ENCODE data around the gene CDH13.

CDH13 gene

GRCh38 chr16:82992786-82993185 lies 366.0 kb downstream of the CDH13 start:
- H3K9me3 Mint-ChIP-seq = no peaks in the 10 kb centered on the region
- no peak for DNase-seq (ENCODE audit: low spot score in 2 of 2)
- ATAC-seq (replicated peaks; ENCODE audit: extremely low read depth, poor library complexity, severe bottlenecking) = no peak
- H3K4me3 Mint-ChIP-seq = no peak overlapping the region
- H3K4me1 Mint-ChIP-seq = no peaks in the 10 kb centered on the region
- H3K27me3 Mint-ChIP-seq = no peaks in the 10 kb centered on the region
- no peak overlapping the region for H3K27ac Mint-ChIP-seq (ENCODE audit: low read depth)
- H3K36me3 Mint-ChIP-seq (ENCODE audit: insufficient read depth) = no peaks in the 10 kb centered on the region

- ATAC-seq (replicated peaks; ENCODE audit: extremely low read depth, poor library complexity, severe bottlenecking) (no peak), DNase-seq (ENCODE audit: low spot score in 2 of 2) (no peak)
- no peak overlapping the region for H3K4me3 Mint-ChIP-seq
- no peaks in the 10 kb centered on the region for H3K27me3 Mint-ChIP-seq
- no peaks in the 10 kb centered on the region for H3K4me1 Mint-ChIP-seq
- no peaks in the 10 kb centered on the region for H3K36me3 Mint-ChIP-seq (ENCODE audit: insufficient read depth)
- no peak overlapping the region for H3K27ac Mint-ChIP-seq (ENCODE audit: low read depth)
- no peaks in the 10 kb centered on the region for H3K9me3 Mint-ChIP-seq
Observed at GRCh38 chr16:82993415-82993814, 366.6 kb downstream of the CDH13 start.

GRCh38 chr16:82993926-82994325 lies 367.2 kb downstream of the CDH13 start:
- no peak for DNase-seq (ENCODE audit: low spot score in 2 of 2)
- no peaks in the 10 kb centered on the region for H3K4me1 Mint-ChIP-seq
- no peak for ATAC-seq (replicated peaks; ENCODE audit: extremely low read depth, poor library complexity, severe bottlenecking)

DNA sequence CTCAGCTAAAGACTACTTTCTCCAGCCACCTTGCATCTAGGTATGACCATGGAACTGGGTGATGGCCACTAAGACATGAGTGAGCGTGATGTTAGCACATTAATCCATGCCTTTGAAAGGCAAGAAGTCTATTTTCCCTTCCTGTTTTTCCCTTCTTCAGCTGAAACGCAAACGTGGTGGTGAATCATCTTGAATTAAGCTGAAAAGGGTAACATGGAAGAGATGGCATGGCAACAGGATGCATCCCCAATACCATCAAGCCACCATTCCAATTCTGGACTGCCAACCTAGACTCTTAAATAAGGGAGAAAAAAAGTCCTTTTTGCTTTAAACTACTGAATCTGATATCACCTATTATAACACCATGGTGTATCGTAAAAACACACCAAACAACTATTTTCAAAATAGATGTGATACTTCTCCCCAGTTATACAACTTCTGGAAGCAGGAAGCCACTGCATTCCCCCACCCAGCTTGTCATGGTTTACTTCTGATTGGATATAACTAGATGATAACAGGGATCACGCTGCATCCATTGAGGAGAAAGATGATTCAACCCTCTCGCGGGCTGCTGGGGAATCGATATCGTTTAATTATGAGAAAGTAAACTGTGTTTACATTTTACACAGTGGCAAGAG lies 368.6 kb downstream of the CDH13 start:
- Mint-ChIP-seq H3K4me1 (no peaks in the 10 kb centered on the region), H3K9me3 (no peaks in the 10 kb centered on the region), H3K36me3 (ENCODE audit: insufficient read depth) (no peaks in the 10 kb centered on the region), H3K27me3 (no peaks in the 10 kb centered on the region), H3K27ac (ENCODE audit: low read depth) (no peak overlapping the region), H3K4me3 (no peak overlapping the region)
- DNase-seq (ENCODE audit: low spot score in 2 of 2) = no peak
- ATAC-seq (replicated peaks; ENCODE audit: extremely low read depth, poor library complexity, severe bottlenecking) = no peak

More at GRCh38 chr16:82993926-82994325, 367.2 kb downstream of the CDH13 start:
- Mint-ChIP-seq H3K27ac (ENCODE audit: low read depth) (no peak overlapping the region), H3K27me3 (no peaks in the 10 kb centered on the region), H3K36me3 (ENCODE audit: insufficient read depth) (no peaks in the 10 kb centered on the region), H3K9me3 (no peaks in the 10 kb centered on the region), H3K4me3 (no peak overlapping the region)

GRCh38 chr16:82995924-82996441 lies 369.2 kb downstream of the CDH13 start:
- peaks cover 2% of the 10 kb centered on the region for H3K27me3 Mint-ChIP-seq
- no peaks in the 10 kb centered on the region for H3K9me3 Mint-ChIP-seq
- DNase-seq (ENCODE audit: low spot score in 2 of 2) (no peak), ATAC-seq (replicated peaks; ENCODE audit: extremely low read depth, poor library complexity, severe bottlenecking) (peak; percentile 40)
- H3K4me3 Mint-ChIP-seq = no peak overlapping the region
- no peak overlapping the region for H3K27ac Mint-ChIP-seq (ENCODE audit: low read depth)
- H3K36me3 Mint-ChIP-seq (ENCODE audit: insufficient read depth) = no peaks in the 10 kb centered on the region
- no peaks in the 10 kb centered on the region for H3K4me1 Mint-ChIP-seq

GRCh38 chr16:82996814-82997213 lies 370.0 kb downstream of the CDH13 start:
- DNase-seq (ENCODE audit: low spot score in 2 of 2) (no peak), ATAC-seq (replicated peaks; ENCODE audit: extremely low read depth, poor library complexity, severe bottlenecking) (no peak)
- H3K27me3 Mint-ChIP-seq = peaks cover 11% of the 10 kb centered on the region
- H3K4me3 Mint-ChIP-seq = no peak overlapping the region
- H3K36me3 Mint-ChIP-seq (ENCODE audit: insufficient read depth) = no peaks in the 10 kb centered on the region
- no peaks in the 10 kb centered on the region for H3K4me1 Mint-ChIP-seq
- no peaks in the 10 kb centered on the region for H3K9me3 Mint-ChIP-seq
- no peak overlapping the region for H3K27ac Mint-ChIP-seq (ENCODE audit: low read depth)

DNA sequence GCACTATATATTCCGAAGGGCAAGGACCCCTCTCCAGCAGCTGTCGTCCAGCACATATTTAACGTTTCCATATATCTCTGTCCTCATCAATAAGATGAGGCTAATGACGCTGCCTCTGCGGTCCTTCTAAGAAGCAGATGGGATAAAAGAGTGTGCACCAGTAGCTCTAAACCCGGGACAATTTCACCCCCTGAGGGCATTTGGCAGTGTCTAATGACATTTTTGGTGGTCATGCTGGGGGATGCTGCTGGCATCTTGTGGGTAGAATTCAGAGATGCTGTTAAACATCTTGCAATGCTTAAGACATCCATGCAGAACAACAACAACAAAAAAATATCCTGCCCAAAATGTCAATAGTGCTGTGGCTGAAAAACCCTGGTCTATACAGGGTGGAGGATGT lies 372.9 kb downstream of the CDH13 start:
- no peak for ATAC-seq (replicated peaks; ENCODE audit: extremely low read depth, poor library complexity, severe bottlenecking)
- Mint-ChIP-seq H3K9me3 (no peaks in the 10 kb centered on the region), H3K4me3 (no peak overlapping the region), H3K27ac (ENCODE audit: low read depth) (no peak overlapping the region), H3K4me1 (no peaks in the 10 kb centered on the region), H3K27me3 (peaks cover 29% of the 10 kb centered on the region), H3K36me3 (ENCODE audit: insufficient read depth) (no peaks in the 10 kb centered on the region)
- DNase-seq (ENCODE audit: low spot score in 2 of 2) = no peak

DNA sequence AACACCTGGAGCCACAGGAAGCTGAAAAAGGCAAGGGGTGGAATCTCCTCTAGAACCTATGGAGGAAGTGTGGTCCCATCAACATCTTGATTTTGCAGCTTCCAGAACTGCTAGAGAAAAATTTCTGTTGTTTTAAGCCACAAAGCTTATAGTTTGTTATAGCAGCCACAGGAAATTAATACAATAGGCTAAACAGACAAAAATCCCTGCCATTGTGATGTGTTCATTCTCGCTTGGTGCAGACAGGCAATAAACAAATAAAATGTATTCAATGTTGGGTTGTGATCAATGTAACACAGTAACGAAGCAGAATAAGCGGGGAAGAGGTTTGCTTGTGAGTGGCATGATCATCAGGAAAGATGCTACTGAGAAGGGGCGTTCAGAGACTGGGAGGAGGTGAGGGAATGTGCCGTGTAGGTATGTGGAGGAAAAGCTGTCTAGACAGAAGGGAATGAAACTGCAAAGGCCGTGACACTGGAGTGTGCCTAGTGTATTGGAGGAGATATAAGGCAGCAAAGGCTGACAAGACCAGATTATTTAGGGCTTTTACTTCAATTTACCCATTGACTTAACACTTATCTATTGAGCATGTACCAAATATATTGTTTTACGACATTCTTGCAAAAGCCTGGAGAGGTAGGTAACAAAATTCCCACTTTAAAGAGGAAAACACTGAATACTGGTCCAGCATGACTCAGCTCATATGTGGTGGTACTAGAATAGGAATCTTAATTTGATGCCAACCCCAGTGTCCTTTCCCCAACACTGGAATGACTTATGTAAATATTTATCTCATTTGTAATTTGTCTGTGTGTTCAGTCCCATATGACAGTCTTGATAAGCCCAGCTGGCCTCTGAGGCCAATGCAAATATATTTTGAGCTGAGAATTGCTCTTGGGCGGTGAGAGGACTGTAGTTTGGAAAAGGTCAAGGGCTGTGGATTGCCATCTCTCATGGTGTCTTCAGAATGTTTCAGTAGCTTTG lies 375.9 kb downstream of the CDH13 start:
- no peak overlapping the region for H3K4me3 Mint-ChIP-seq
- DNase-seq (ENCODE audit: low spot score in 2 of 2) = no peak
- H3K27ac Mint-ChIP-seq (ENCODE audit: low read depth) = no peak overlapping the region

DNA sequence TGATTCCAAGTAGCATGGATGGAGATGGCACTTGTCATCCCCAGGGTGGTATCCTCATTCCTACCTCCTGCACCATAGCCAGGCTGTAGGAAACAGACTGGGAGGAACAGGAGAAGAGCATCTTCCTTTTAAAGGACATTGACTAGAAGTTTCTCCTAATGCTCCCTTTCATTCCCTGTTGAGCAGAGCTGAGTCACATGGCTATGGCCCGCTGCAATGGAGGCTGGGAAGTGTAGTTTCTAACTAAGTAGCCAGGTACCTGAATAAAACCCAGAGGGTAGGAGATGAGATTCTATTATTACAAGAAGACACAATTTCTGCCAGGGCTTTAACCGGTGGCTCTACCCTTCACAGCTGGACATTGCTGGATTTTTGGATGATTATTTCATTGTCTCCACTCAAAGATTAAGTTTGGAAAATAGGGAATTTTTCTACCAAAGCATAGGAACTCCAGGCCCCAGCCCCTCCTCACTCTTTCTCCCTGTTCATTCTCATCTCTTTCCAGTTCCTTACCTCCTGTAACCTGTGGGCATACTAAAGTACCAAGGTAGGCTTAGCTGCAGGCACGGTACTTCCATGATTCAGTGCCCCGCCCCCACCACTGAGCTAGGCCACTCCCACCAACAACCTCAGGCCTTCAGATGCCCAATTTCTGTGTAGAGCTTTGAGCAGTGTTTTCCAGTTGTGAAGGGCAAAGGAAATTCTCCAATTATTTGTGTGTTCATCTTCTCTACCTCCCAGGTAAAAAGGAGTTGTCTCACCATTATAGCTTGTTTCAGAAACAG lies 378.3 kb downstream of the CDH13 start:
- Mint-ChIP-seq H3K4me1 (no peaks in the 10 kb centered on the region), H3K27me3 (peaks cover 55% of the 10 kb centered on the region), H3K9me3 (no peaks in the 10 kb centered on the region), H3K4me3 (no peak overlapping the region), H3K36me3 (ENCODE audit: insufficient read depth) (no peaks in the 10 kb centered on the region), H3K27ac (ENCODE audit: low read depth) (no peak overlapping the region)
- no peak for DNase-seq (ENCODE audit: low spot score in 2 of 2)
- no peak for ATAC-seq (replicated peaks; ENCODE audit: extremely low read depth, poor library complexity, severe bottlenecking)

More for the DNA sequence above, 375.9 kb downstream of the CDH13 start:
- no peaks in the 10 kb centered on the region for H3K4me1 Mint-ChIP-seq
- H3K36me3 Mint-ChIP-seq (ENCODE audit: insufficient read depth) = no peaks in the 10 kb centered on the region
- H3K9me3 Mint-ChIP-seq = no peaks in the 10 kb centered on the region
- H3K27me3 Mint-ChIP-seq = peaks cover 40% of the 10 kb centered on the region
- no peak for ATAC-seq (replicated peaks; ENCODE audit: extremely low read depth, poor library complexity, severe bottlenecking)

GRCh38 chr16:83005653-83006160 lies 378.9 kb downstream of the CDH13 start:
- no peaks in the 10 kb centered on the region for H3K4me1 Mint-ChIP-seq
- H3K27ac Mint-ChIP-seq (ENCODE audit: low read depth) = no peak overlapping the region
- ATAC-seq (replicated peaks; ENCODE audit: extremely low read depth, poor library complexity, severe bottlenecking) = no peak
- DNase-seq (ENCODE audit: low spot score in 2 of 2) = no peak
- no peaks in the 10 kb centered on the region for H3K36me3 Mint-ChIP-seq (ENCODE audit: insufficient read depth)
- no peaks in the 10 kb centered on the region for H3K9me3 Mint-ChIP-seq
- H3K27me3 Mint-ChIP-seq = peaks cover 55% of the 10 kb centered on the region
- no peak overlapping the region for H3K4me3 Mint-ChIP-seq

- DNase-seq (ENCODE audit: low spot score in 2 of 2) = no peak
- Mint-ChIP-seq H3K9me3 (no peaks in the 10 kb centered on the region), H3K27ac (ENCODE audit: low read depth) (no peak overlapping the region), H3K27me3 (peaks cover 29% of the 10 kb centered on the region), H3K36me3 (ENCODE audit: insufficient read depth) (no peaks in the 10 kb centered on the region), H3K4me3 (no peak overlapping the region), H3K4me1 (no peaks in the 10 kb centered on the region)
- no peak for ATAC-seq (replicated peaks; ENCODE audit: extremely low read depth, poor library complexity, severe bottlenecking)
Observed at GRCh38 chr16:83010776-83011720, 384.3 kb downstream of the CDH13 start.
